CD4-positive, alpha-beta memory T cell (primary cell): ENCODE measurements around the gene ZBTB4. TPM values are rescaled to one million over a fixed set of nuclear protein-coding genes. Genes with fewer than 3 reads are reported as not detected.
A peak's percentile ranks its signal among the peaks of the same experiment; 100 is the strongest.

Experiments used
- CTCF ChIA-PET: fragments of 350-600 bp; sonication (Branson Sonifier 250); formaldehyde crosslinking; loops from one replicate; lab custom pipeline; 2021; ENCODE audit warnings: inconsistent platforms; ENCODE audit not compliant: partially characterized antibody; lab: Charles Lee
- POLR2A ChIA-PET: fragments of 350-600 bp; sonication (Branson Sonifier 250); formaldehyde crosslinking; loops from one replicate; lab custom pipeline; 2021; ENCODE audit not compliant: partially characterized antibody; lab: Charles Lee
- DNase-seq, 5 donors: peaks; one replicate each; pipeline versions ENCODE4 v3.0.0 to v3.0.0-alpha.2; 2020 to 2022; ENCODE audit warnings: mixed read lengths in 1 of 5
- H3K27ac ChIP-seq: one replicate; pipeline ENCODE4 v1.7.0; 2013; ENCODE audit warnings: low read depth, low read length
- H3K27me3 ChIP-seq: 2 replicates; pipeline ENCODE4 v1.7.0; 2013; ENCODE audit warnings: mild to moderate bottlenecking, low read length, moderate library complexity; ENCODE audit not compliant: insufficient read depth
- H3K36me3 ChIP-seq: 2 replicates; pipeline ENCODE4 v1.7.0; 2013; ENCODE audit warnings: mild to moderate bottlenecking, low read length, moderate library complexity; ENCODE audit not compliant: insufficient read depth
- H3K4me1 ChIP-seq: 2 replicates; pipeline ENCODE4 v1.7.0; 2013; ENCODE audit warnings: mild to moderate bottlenecking, low read length, moderate library complexity; ENCODE audit not compliant: insufficient read depth
- H3K4me3 ChIP-seq, 2 donors: one replicate each; pipeline ENCODE4 v1.7.0; 2013; ENCODE audit warnings: low read length in 2 of 2, mild to moderate bottlenecking in 1 of 2
- H3K9me3 ChIP-seq, 2 donors: one replicate each; pipeline ENCODE4 v1.7.0; 2013; ENCODE audit warnings: low read length in 2 of 2, control low read depth in 1 of 2; ENCODE audit not compliant: control insufficient read depth in 1 of 2
- H3K27ac Mint-ChIP-seq, 7 donors: one replicate each; pipeline ENCODE4 v1.8.0; 2020 to 2021; ENCODE audit warnings: mixed read lengths in 7 of 7, mild to moderate bottlenecking in 6 of 7, inconsistent platforms in 3 of 7, moderate library complexity in 3 of 7
- H3K27me3 Mint-ChIP-seq, 2 donors: one replicate each; pipeline ENCODE4 v1.8.0; 2020 to 2021; ENCODE audit warnings: mixed read lengths in 2 of 2
- H3K36me3 Mint-ChIP-seq, 2 donors: one replicate each; pipeline ENCODE4 v1.8.0; 2020 to 2021; ENCODE audit warnings: mixed read lengths in 2 of 2, inconsistent platforms in 1 of 2, mild to moderate bottlenecking in 1 of 2
- H3K4me1 Mint-ChIP-seq, 4 donors: one replicate each; pipeline ENCODE4 v1.8.0; 2020 to 2021; ENCODE audit warnings: mixed read lengths in 4 of 4, mild to moderate bottlenecking in 1 of 4
- H3K4me3 Mint-ChIP-seq, 8 donors: one replicate each; pipeline ENCODE4 v1.8.0; 2020 to 2021; ENCODE audit warnings: mixed read lengths in 8 of 8, mild to moderate bottlenecking in 7 of 8, moderate library complexity in 6 of 8, inconsistent platforms in 3 of 8
- H3K9me3 Mint-ChIP-seq, 8 donors: one replicate each; pipeline ENCODE4 v1.8.0; 2020 to 2021; ENCODE audit warnings: mixed read lengths in 8 of 8, mild to moderate bottlenecking in 5 of 8, inconsistent platforms in 3 of 8, moderate library complexity in 1 of 8
- intact Hi-C: fragments of 100-400 bp; cut with micrococcal nuclease; formaldehyde crosslinking; loops from one replicate; pipeline ENCODE4 v1.15.1; 2023
- polyA plus RNA-seq, 2 donors: library from polyadenylated mRNA; unstranded; fragments of 300-500 nt; fragmentation: Illumina TruSeq; gene quantifications; one replicate each; pipeline ENCODE4 v1.2.3, GENCODE V29; 2021
- total RNA-seq, 2 experiments: library from RNA; stranded (reverse); gene quantifications; one replicate each; pipeline ENCODE4 v1.2.3, GENCODE V29; 2021

Gene ZBTB4
- total and polyA plus RNA-seq, 4 experiments from 2014 or later: 4.6 to 75.7 (median 48.2) TPM

DNA sequence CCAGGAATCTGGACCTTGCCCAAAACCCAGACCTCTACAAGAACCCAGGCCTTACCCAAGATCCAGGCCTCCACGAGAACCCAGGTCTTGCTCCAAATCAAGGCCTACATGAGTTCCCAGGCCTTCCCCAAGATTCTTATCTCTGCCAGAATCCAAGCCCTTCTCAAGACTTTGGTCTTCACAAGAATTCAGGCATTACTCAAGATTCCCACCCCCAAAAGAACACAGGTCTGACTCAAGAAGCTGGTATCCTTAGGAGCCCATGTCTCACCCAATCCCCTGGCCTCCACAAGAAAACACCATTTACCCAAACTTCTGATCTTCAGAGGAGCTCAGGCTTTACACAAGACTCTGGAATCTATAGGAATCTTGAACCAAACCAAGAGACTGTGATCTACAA lies 48.2 kb downstream of the ZBTB4 start:
- ChIA-PET CTCF (no interaction called here), POLR2A (interaction anchor here (0.6 kb wide), 1 partner anchor 53 kb away, joined by 3 read pairs; the partner anchor contains the start of gene POLR2A)
- Histone ChIP-seq H3K27ac (no peak overlapping the region), H3K4me1 (peaks cover 5% of the 10 kb centered on the region), H3K9me3 (no peaks in the 10 kb centered on the region), H3K27me3 (no peaks in the 10 kb centered on the region), H3K4me3 (no peak overlapping the region), H3K36me3 (no peaks in the 10 kb centered on the region)
- Mint-ChIP-seq H3K27ac (no peak overlapping the region), H3K4me3 (no peak overlapping the region), H3K27me3 (no peaks in the 10 kb centered on the region), H3K36me3 (peaks cover 0 to 7% of the 10 kb centered on the region in 2 donors), H3K4me1 (peaks cover 5 to 14% (median 8%) of the 10 kb centered on the region in 4 donors), H3K9me3 (no peaks in the 10 kb centered on the region)
- intact Hi-C loops: no loop called here
- DNase-seq: peak in 1 of 5 donors; percentile 7

GRCh38 chr17:7429722-7430121 lies 49.7 kb downstream of the ZBTB4 start:
- no peaks in the 10 kb centered on the region for H3K4me1 Mint-ChIP-seq
- H3K27ac ChIP-seq: no peak overlapping the region
- ChIA-PET CTCF (interaction anchor here (0.5 kb wide), 1 partner anchor 112 kb away, joined by 3 read pairs; no protein-coding TSS in a partner anchor), POLR2A (no interaction called here)
- H3K4me3 Mint-ChIP-seq: no peak overlapping the region
- peak in 1 of 5 donors; percentile 11 for DNase-seq
- H3K9me3 Mint-ChIP-seq: no peaks in the 10 kb centered on the region
- H3K36me3 ChIP-seq: no peaks in the 10 kb centered on the region
- no peak overlapping the region for H3K4me3 ChIP-seq
- no peaks in the 10 kb centered on the region for H3K27me3 ChIP-seq
- H3K36me3 Mint-ChIP-seq: no peaks in the 10 kb centered on the region
- no peak overlapping the region for H3K27ac Mint-ChIP-seq
- no peaks in the 10 kb centered on the region for H3K9me3 ChIP-seq
- H3K27me3 Mint-ChIP-seq: peaks cover 0 to 1% of the 10 kb centered on the region in 2 donors
- no peaks in the 10 kb centered on the region for H3K4me1 ChIP-seq
- intact Hi-C loops: no loop called here

DNA sequence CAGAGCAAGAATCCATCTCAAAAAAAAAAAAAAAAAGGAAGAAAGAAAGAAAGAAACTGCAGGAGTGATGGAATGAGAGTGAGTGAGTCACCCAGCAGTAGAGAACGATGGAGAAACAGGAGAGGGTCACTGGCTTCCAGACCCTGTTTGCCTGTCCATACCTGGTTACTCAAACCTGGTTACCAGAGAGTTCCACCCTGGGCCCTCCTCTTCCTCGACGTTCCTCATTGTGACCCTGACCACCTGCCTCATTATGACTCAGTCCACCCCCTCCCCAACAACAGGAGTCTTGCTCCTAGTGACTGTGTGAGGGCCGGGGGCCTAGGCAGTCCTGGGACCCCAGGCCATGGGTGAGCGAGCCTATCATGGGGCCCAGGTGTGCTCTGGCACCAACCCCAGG lies 50.9 kb downstream of the ZBTB4 start, which contains the start of gene SPEM3:
TSS of gene SPEM3 (plus strand) at position 301 of the 400 bp plus-strand sequence. CDS start at position 347, 46 bp downstream.
- H3K36me3 Mint-ChIP-seq: no peaks in the 10 kb centered on the region
- H3K9me3 Mint-ChIP-seq: no peaks in the 10 kb centered on the region
- peak within 1 kb of the TSS in 5 of 7 donors; percentile 19 to 76 (median 44) for H3K27ac Mint-ChIP-seq
- no peaks in the 10 kb centered on the region for H3K4me1 ChIP-seq
- H3K4me3 ChIP-seq: no peak within 1 kb of the TSS
- no peak within 1 kb of the TSS for H3K4me3 Mint-ChIP-seq
- ChIA-PET POLR2A (interaction anchor here (1.2 kb wide), 1 partner anchor 44 kb away, joined by 3 read pairs; no protein-coding TSS in a partner anchor), CTCF (no interaction called here)
- intact Hi-C loops: no loop called here
- peaks cover 0 to 1% of the 10 kb centered on the region in 2 donors for H3K27me3 Mint-ChIP-seq
- H3K4me1 Mint-ChIP-seq: peaks cover 0 to 4% (median 0%) of the 10 kb centered on the region in 4 donors
- H3K36me3 ChIP-seq: no peaks in the 10 kb centered on the region
- no peak within 1 kb of the TSS for H3K27ac ChIP-seq
- no peaks in the 10 kb centered on the region for H3K27me3 ChIP-seq
- no peaks in the 10 kb centered on the region for H3K9me3 ChIP-seq
- DNase-seq: peak in 1 of 5 donors; percentile 14

DNA sequence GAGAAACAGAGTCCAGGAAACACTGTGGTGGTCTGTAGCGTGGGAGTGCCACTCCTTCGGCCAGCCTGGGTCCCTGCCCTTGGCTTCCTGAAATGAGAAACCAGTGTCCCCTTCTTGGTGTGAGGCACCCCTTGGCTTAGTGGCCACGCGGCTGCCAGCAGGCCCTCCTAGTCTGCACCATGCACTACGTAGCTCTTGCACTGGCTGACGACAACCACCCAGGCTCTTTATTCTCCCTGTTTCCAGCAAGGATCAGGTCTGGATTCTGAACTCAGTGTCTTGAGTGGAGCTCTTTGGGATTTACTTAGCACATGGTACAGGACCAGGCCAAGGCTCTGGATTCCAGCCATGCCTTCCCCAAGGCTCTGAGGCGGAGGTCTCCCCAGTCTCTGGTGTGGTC lies 51.9 kb downstream of the ZBTB4 start:
- DNase-seq: peak in 1 of 5 donors; percentile 1
- H3K27me3 Mint-ChIP-seq: peaks cover 0 to 1% of the 10 kb centered on the region in 2 donors
- ChIA-PET POLR2A (interaction anchor here (0.6 kb wide), 1 partner anchor 28 kb away, joined by 3 read pairs; no protein-coding TSS in a partner anchor), CTCF (interaction anchor here (1.1 kb wide), 1 partner anchor 9 kb away, joined by 4 read pairs; no protein-coding TSS in a partner anchor)
- Histone ChIP-seq H3K4me1 (no peaks in the 10 kb centered on the region), H3K27me3 (no peaks in the 10 kb centered on the region), H3K36me3 (no peaks in the 10 kb centered on the region), H3K4me3 (no peak overlapping the region), H3K27ac (no peak overlapping the region), H3K9me3 (no peaks in the 10 kb centered on the region)
- no peaks in the 10 kb centered on the region for H3K9me3 Mint-ChIP-seq
- no peak overlapping the region for H3K4me3 Mint-ChIP-seq
- peaks cover 0 to 4% (median 0%) of the 10 kb centered on the region in 4 donors for H3K4me1 Mint-ChIP-seq
- peak overlapping the region in 1 of 7 donors; percentile 44 for H3K27ac Mint-ChIP-seq
- intact Hi-C loops: no loop called here
- no peaks in the 10 kb centered on the region for H3K36me3 Mint-ChIP-seq

GRCh38 chr17:7426896-7427489 lies 52.4 kb downstream of the ZBTB4 start:
- peaks cover 0 to 1% of the 10 kb centered on the region in 2 donors for H3K27me3 Mint-ChIP-seq
- H3K9me3 Mint-ChIP-seq: no peaks in the 10 kb centered on the region
- no peak overlapping the region for H3K4me3 Mint-ChIP-seq
- POLR2A ChIA-PET: interaction anchor here (0.6 kb wide), 1 partner anchor 29 kb away, joined by 3 read pairs; no protein-coding TSS in a partner anchor
- Histone ChIP-seq H3K9me3 (no peaks in the 10 kb centered on the region), H3K4me1 (no peaks in the 10 kb centered on the region), H3K27me3 (no peaks in the 10 kb centered on the region), H3K4me3 (no peak overlapping the region), H3K36me3 (no peaks in the 10 kb centered on the region), H3K27ac (no peak overlapping the region)
- no peak overlapping the region for H3K27ac Mint-ChIP-seq
- peak in 1 of 5 donors; percentile 17 for DNase-seq
- no peaks in the 10 kb centered on the region for H3K36me3 Mint-ChIP-seq
- intact Hi-C loops: no loop called here
- CTCF ChIA-PET: interaction anchor here (0.5 to 1.1 kb wide), 2 partner anchors 9 to 192 kb away, joined by 3 to 4 read pairs; no protein-coding TSS in a partner anchor
- H3K4me1 Mint-ChIP-seq: peaks cover 0 to 4% (median 0%) of the 10 kb centered on the region in 4 donors

- H3K27ac ChIP-seq: no peak overlapping the region
- Mint-ChIP-seq H3K36me3 (no peaks in the 10 kb centered on the region), H3K9me3 (no peaks in the 10 kb centered on the region), H3K4me3 (no peak overlapping the region), H3K27ac (no peak overlapping the region), H3K4me1 (peaks cover 0 to 4% (median 0%) of the 10 kb centered on the region in 4 donors), H3K27me3 (peaks cover 0 to 1% of the 10 kb centered on the region in 2 donors)
- intact Hi-C loops: no loop called here
- no peak overlapping the region for H3K4me3 ChIP-seq
- ChIA-PET CTCF (interaction anchor here (0.5 to 1.1 kb wide), 2 partner anchors 10 to 193 kb away, joined by 3 to 4 read pairs; no protein-coding TSS in a partner anchor), POLR2A (no interaction called here)
- no peaks in the 10 kb centered on the region for H3K9me3 ChIP-seq
- DNase-seq: peak in 1 of 5 donors; percentile 2
- H3K27me3 ChIP-seq: no peaks in the 10 kb centered on the region
- H3K36me3 ChIP-seq: no peaks in the 10 kb centered on the region
- no peaks in the 10 kb centered on the region for H3K4me1 ChIP-seq
These were observed 53.1 kb downstream of the ZBTB4 start for GRCh38 chr17:7426203-7426863.

- H3K4me3 Mint-ChIP-seq: no peak overlapping the region
- Histone ChIP-seq H3K9me3 (no peaks in the 10 kb centered on the region), H3K27ac (no peak overlapping the region), H3K36me3 (no peaks in the 10 kb centered on the region), H3K4me1 (no peaks in the 10 kb centered on the region), H3K4me3 (no peak overlapping the region), H3K27me3 (no peaks in the 10 kb centered on the region)
- no peak overlapping the region for H3K27ac Mint-ChIP-seq
- no peaks in the 10 kb centered on the region for H3K9me3 Mint-ChIP-seq
- peaks cover 0 to 1% of the 10 kb centered on the region in 2 donors for H3K27me3 Mint-ChIP-seq
- ChIA-PET CTCF (interaction anchor here (1.0 kb wide), 1 partner anchor 135 kb away, joined by 3 read pairs; no protein-coding TSS in a partner anchor), POLR2A (no interaction called here)
- peaks cover 0 to 4% (median 0%) of the 10 kb centered on the region in 4 donors for H3K4me1 Mint-ChIP-seq
- no peaks in the 10 kb centered on the region for H3K36me3 Mint-ChIP-seq
- DNase-seq: peak in 1 of 5 donors; percentile 32
- intact Hi-C loops: no loop called here
These were observed 53.7 kb downstream of the ZBTB4 start for GRCh38 chr17:7425756-7426155.
